SK-N-MC (cell line): ENCODE results near the gene RAD23A.

ENCODE experiments used
- DNase-seq: peaks from one replicate; pipeline ENCODE4 v3.0.0-alpha.2; 2011; ENCODE audit warnings: low read depth, low spot score
- H3K27ac ChIP-seq: fragments of 200-600 bp; sonication (generic); 2 replicates; pipeline ENCODE4 v1.5.1; 2016; ENCODE audit warnings: mixed run types
- H3K36me3 ChIP-seq: fragments of 200-600 bp; sonication (generic); 2 replicates; pipeline ENCODE4 v1.6.1; 2017; ENCODE audit warnings: antibody characterized with exemption, low read length, mixed read lengths; ENCODE audit not compliant: insufficient read depth
- H3K4me3 ChIP-seq: fragments of 200-600 bp; sonication (generic); 2 replicates; pipeline ENCODE4 v1.5.1; 2016
- H3K9ac ChIP-seq: fragments of 200-600 bp; sonication (generic); 2 replicates; pipeline ENCODE4 v1.8.0; 2017; ENCODE audit warnings: mixed run types, mixed read lengths; ENCODE audit not compliant: insufficient read length
- H3K9me3 ChIP-seq: fragments of 200-600 bp; sonication (generic); 2 replicates; pipeline ENCODE4 v1.6.1; 2017; ENCODE audit warnings: low read depth, mild to moderate bottlenecking, antibody characterized with exemption, low read length, moderate library complexity, mixed read lengths
- EZH2 ChIP-seq: fragments of 200-600 bp; sonication (generic); IDR thresholded peaks from one replicate; pipeline ENCODE4 v1.6.1; 2017; ENCODE audit warnings: antibody characterized with exemption
- FOXP2 ChIP-seq: optimal IDR thresholded peaks from 2 replicates; pipeline ENCODE3; 2011; ENCODE audit warnings: mild to moderate bottlenecking, moderate library complexity; ENCODE audit not compliant: insufficient read depth; ENCODE audit errors: extremely low read length, control extremely low read depth
- POLR2AphosphoS5 ChIP-seq: IDR thresholded peaks from 2 replicates; pipeline ENCODE4 v1.6.1; 2012; ENCODE audit warnings: mild to moderate bottlenecking, low read depth, low read length, borderline replicate concordance

The RAD23A gene

DNA sequence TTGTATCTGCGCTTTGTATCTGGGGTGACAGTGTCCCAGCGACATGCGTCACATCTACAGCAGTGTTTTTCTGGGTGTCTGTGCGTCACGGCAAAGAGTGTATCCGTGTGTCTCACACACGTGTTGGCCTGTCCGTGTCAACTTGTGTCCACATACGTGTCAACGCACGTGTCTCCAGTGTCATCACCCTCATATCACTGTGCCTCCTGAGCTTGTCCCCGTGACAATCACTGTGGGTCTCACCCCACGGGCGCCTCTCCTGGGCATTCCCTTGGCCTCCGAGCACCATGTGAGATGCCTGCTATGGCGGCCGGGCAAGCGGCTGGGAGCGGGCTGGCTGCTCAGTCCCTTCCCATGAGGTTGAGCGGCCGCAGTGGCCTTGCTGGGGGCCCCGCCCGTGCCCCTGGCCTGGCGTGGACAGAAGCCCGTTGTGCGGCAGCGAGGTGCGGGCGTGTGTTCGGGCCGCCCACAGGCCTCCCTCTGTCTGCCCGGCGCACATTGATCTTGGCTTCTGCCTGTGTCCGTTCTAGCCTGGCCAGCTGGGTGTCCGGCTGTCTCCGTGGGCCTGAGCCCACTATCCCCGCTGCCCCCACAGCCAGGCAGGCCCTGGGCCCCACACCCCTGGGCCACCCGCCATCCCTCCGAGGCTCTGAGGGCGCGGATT is 56.0 kb downstream of the RAD23A start:
- no peak overlapping the region for H3K4me3 ChIP-seq
- DNase-seq = no peak
- H3K9me3 ChIP-seq = no peaks in the 10 kb centered on the region
- H3K27ac ChIP-seq = 0 out of 2 replicates have a peak overlapping the region, but pooled peaks have one; percentile 36
- TF ChIP-seq EZH2 (no peak), FOXP2 (no peak), POLR2AphosphoS5 (no peak)
- no peak overlapping the region for H3K9ac ChIP-seq
- H3K36me3 ChIP-seq = peaks cover 4% of the 10 kb centered on the region; the same call in 1 of the 2 replicates

DNA sequence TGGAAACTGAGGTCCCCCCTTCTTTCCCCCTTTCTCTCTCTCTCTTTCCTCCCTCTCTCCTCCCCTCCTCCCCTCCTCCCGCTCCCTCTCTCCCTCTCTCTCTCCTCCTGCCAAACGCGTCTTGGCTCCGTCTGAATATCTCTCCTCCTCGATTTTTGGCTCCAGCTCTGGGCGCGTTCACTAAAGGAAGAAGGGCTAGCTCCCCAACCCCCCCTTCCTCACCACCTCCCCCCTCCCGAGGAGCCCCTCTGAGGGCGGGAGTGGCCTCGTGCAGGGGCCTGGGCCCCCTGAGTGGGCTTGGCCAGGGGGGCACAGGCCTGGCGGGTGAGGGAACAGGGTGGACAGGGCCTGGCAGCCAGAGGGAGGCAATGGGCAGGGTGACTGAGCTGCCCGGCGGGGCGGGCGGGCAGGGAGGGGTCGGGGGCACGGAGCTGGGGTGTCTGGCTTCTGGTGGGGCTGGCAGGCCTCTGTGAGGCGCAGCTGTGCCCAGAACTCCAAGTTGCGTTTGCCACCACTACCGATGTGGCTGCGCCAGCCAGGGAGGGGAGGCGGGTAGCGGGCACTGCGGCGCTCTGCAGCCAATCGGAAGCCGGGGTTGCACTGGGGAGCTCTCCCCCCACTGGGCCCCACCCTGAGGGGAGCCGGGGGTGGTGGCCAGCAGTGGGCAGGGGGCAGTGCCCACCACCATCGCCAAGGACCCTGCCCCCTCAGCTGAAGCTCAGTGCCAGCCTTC is 56.7 kb downstream of the RAD23A start:
- Histone ChIP-seq H3K27ac (0 out of 2 replicates have a peak overlapping the region, but pooled peaks have one; percentile 36), H3K9me3 (no peaks in the 10 kb centered on the region), H3K4me3 (no peak overlapping the region), H3K9ac (no peak overlapping the region), H3K36me3 (peaks cover 4% of the 10 kb centered on the region; the same call in 1 of the 2 replicates)
- no peak for TF ChIP-seq POLR2AphosphoS5
- TF ChIP-seq FOXP2 = no peak
- TF ChIP-seq EZH2 = no peak
- no peak for DNase-seq

DNA sequence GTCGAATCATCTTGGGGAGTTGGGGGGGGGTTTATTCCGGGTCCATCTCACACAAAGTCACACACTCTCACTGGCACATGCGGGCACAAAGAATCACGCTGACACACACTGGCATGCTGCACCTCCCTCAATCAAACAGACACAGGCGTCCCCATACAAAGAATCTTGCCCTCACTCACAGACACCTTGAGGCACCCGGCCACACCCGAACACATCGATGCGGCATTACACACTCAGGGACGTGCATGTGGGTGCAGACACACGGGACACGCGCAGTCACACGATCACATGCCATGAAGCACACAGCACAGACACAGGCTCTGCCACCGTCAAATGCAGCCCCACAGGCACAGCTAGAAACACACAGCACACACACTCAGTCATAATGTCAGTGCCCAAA is 57.4 kb downstream of the RAD23A start:
- no peak for DNase-seq
- TF ChIP-seq POLR2AphosphoS5 (no peak), FOXP2 (no peak), EZH2 (no peak)
- Histone ChIP-seq H3K4me3 (no peak overlapping the region), H3K27ac (peak overlapping the region; percentile 25; the same call in 1 of the 2 replicates), H3K9me3 (no peaks in the 10 kb centered on the region), H3K9ac (no peak overlapping the region), H3K36me3 (peaks cover 4% of the 10 kb centered on the region; the same call in 1 of the 2 replicates)
